ENCODE data around the gene LTBR.

Gene LTBR

GRCh38 chr12:6352193-6353173 lies 31.5 kb upstream of the LTBR start:
- Histone ChIP-seq H2BK12ac (ENCODE audit: low read length) (peak overlapping the region; percentile 77), H3K4ac (ENCODE audit: low read length) (no peak overlapping the region), H3K14ac (ENCODE audit: low read length) (no peak overlapping the region), H3K27me3 (ENCODE audit: control insufficient read depth in 3 of 3, insufficient read depth in 3 of 3, low read depth in 1 of 3, low read length in 3 of 3) (no peaks in the 10 kb centered on the region), H3K4me1 (ENCODE audit: control insufficient read depth in 2 of 2, insufficient read depth in 1 of 2, low read depth in 1 of 2, low read length in 2 of 2) (peaks cover 0 to 2% of the 10 kb centered on the region in 2 donors), H3K23ac (ENCODE audit: low read depth, low read length, poor library complexity) (no peak overlapping the region), H3K4me3 (ENCODE audit: low read length in 2 of 2) (no peak overlapping the region), H3K9ac (ENCODE audit: low read depth, low read length, poor library complexity) (no peak overlapping the region), H2BK120ac (ENCODE audit: low read depth, low read length) (no peak overlapping the region), H3K9me3 (replicated peaks in 1 of 2; ENCODE audit: control insufficient read depth in 2 of 2, insufficient read depth in 1 of 2, low read depth in 1 of 2, low read length in 2 of 2) (peaks cover 0 to 4% of the 10 kb centered on the region in 2 donors), H4K91ac (ENCODE audit: low read depth, low read length, poor library complexity) (no peak overlapping the region), H3K27ac (replicated peaks; ENCODE audit: low read length) (no peak overlapping the region), H2AFZ (ENCODE audit: low read length) (peak overlapping the region; percentile 53), H3K4me2 (ENCODE audit: insufficient read depth, low read length, poor library complexity, severe bottlenecking) (no peak overlapping the region), H2BK5ac (ENCODE audit: low read length) (no peak overlapping the region), H3K36me3 (replicated peaks in 1 of 2; ENCODE audit: control insufficient read depth in 2 of 2, insufficient read depth in 2 of 2, low read length in 2 of 2) (no peaks in the 10 kb centered on the region), H2BK15ac (ENCODE audit: low read length) (no peak overlapping the region), H4K8ac (ENCODE audit: low read depth, low read length) (no peak overlapping the region), H2AK5ac (ENCODE audit: low read depth, low read length) (no peak overlapping the region), H3K79me1 (ENCODE audit: low read depth, low read length) (no peaks in the 10 kb centered on the region), H3K18ac (ENCODE audit: low read length) (peak overlapping the region; percentile 36)
- no peak for DNase-seq (ENCODE audit: low spot score)
- WGBS, 2 donors (ENCODE audit: extremely low coverage in 2 of 2, insufficient read length in 2 of 2, insufficient replicate concordance in 1 of 2), result no CpG with 5 or more reads among the region's 9 CpGs

GRCh38 chr12:6354495-6355393 lies 29.2 kb upstream of the LTBR start:
- DNase-seq (ENCODE audit: low spot score), result no peak

GRCh38 chr12:6355491-6356373 lies 28.2 kb upstream of the LTBR start:
- H3K27ac ChIP-seq (replicated peaks; ENCODE audit: low read length), result no peak overlapping the region
- H4K8ac ChIP-seq (ENCODE audit: low read depth, low read length), result no peak overlapping the region
- H3K9me3 ChIP-seq (replicated peaks in 1 of 2; ENCODE audit: control insufficient read depth in 2 of 2, insufficient read depth in 1 of 2, low read depth in 1 of 2, low read length in 2 of 2), result peaks cover 0 to 3% of the 10 kb centered on the region in 2 donors
- H3K4me2 ChIP-seq (ENCODE audit: insufficient read depth, low read length, poor library complexity, severe bottlenecking), result no peak overlapping the region
- H2BK15ac ChIP-seq (ENCODE audit: low read length), result no peak overlapping the region
- H3K9ac ChIP-seq (ENCODE audit: low read depth, low read length, poor library complexity), result no peak overlapping the region
- no peak overlapping the region for H3K23ac ChIP-seq (ENCODE audit: low read depth, low read length, poor library complexity)
- H2BK12ac ChIP-seq (ENCODE audit: low read length), result no peak overlapping the region
- no peak overlapping the region for H3K4ac ChIP-seq (ENCODE audit: low read length)
- H3K14ac ChIP-seq (ENCODE audit: low read length), result no peak overlapping the region
- no peak overlapping the region for H2AK5ac ChIP-seq (ENCODE audit: low read depth, low read length)
- no peak overlapping the region for H2BK5ac ChIP-seq (ENCODE audit: low read length)
- no CpG with 5 or more reads among the region's 8 CpGs for WGBS, 2 donors (ENCODE audit: extremely low coverage in 2 of 2, insufficient read length in 2 of 2, insufficient replicate concordance in 1 of 2)
- no peaks in the 10 kb centered on the region for H3K79me1 ChIP-seq (ENCODE audit: low read depth, low read length)
- H2AFZ ChIP-seq (ENCODE audit: low read length), result no peak overlapping the region
- no peaks in the 10 kb centered on the region for H3K36me3 ChIP-seq (replicated peaks in 1 of 2; ENCODE audit: control insufficient read depth in 2 of 2, insufficient read depth in 2 of 2, low read length in 2 of 2)
- no peaks in the 10 kb centered on the region for H3K27me3 ChIP-seq (ENCODE audit: control insufficient read depth in 3 of 3, insufficient read depth in 3 of 3, low read depth in 1 of 3, low read length in 3 of 3)
- no peak overlapping the region for H3K4me3 ChIP-seq (ENCODE audit: low read length in 2 of 2)
- H2BK120ac ChIP-seq (ENCODE audit: low read depth, low read length), result no peak overlapping the region
- no peak overlapping the region for H3K18ac ChIP-seq (ENCODE audit: low read length)
- DNase-seq (ENCODE audit: low spot score), result no peak
- no peak overlapping the region for H4K91ac ChIP-seq (ENCODE audit: low read depth, low read length, poor library complexity)
- H3K4me1 ChIP-seq (ENCODE audit: control insufficient read depth in 2 of 2, insufficient read depth in 1 of 2, low read depth in 1 of 2, low read length in 2 of 2), result peaks cover 0 to 2% of the 10 kb centered on the region in 2 donors

More at GRCh38 chr12:6354495-6355393, 29.2 kb upstream of the LTBR start:
- H3K23ac ChIP-seq (ENCODE audit: low read depth, low read length, poor library complexity), result peak overlapping the region; percentile 39
- no peak overlapping the region for H2BK5ac ChIP-seq (ENCODE audit: low read length)
- peaks cover 0 to 2% of the 10 kb centered on the region in 2 donors for H3K4me1 ChIP-seq (ENCODE audit: control insufficient read depth in 2 of 2, insufficient read depth in 1 of 2, low read depth in 1 of 2, low read length in 2 of 2)
- H4K91ac ChIP-seq (ENCODE audit: low read depth, low read length, poor library complexity), result no peak overlapping the region
- no peaks in the 10 kb centered on the region for H3K36me3 ChIP-seq (replicated peaks in 1 of 2; ENCODE audit: control insufficient read depth in 2 of 2, insufficient read depth in 2 of 2, low read length in 2 of 2)
- H3K27ac ChIP-seq (replicated peaks; ENCODE audit: low read length), result no peak overlapping the region
- H3K4ac ChIP-seq (ENCODE audit: low read length), result no peak overlapping the region
- H3K14ac ChIP-seq (ENCODE audit: low read length), result no peak overlapping the region
- no peaks in the 10 kb centered on the region for H3K27me3 ChIP-seq (ENCODE audit: control insufficient read depth in 3 of 3, insufficient read depth in 3 of 3, low read depth in 1 of 3, low read length in 3 of 3)
- no peak overlapping the region for H3K9ac ChIP-seq (ENCODE audit: low read depth, low read length, poor library complexity)
- no peak overlapping the region for H2AK5ac ChIP-seq (ENCODE audit: low read depth, low read length)
- no peak overlapping the region for H3K4me2 ChIP-seq (ENCODE audit: insufficient read depth, low read length, poor library complexity, severe bottlenecking)
- peak overlapping the region in 1 of 2 donors; percentile 21 for H3K4me3 ChIP-seq (ENCODE audit: low read length in 2 of 2)
- H2BK15ac ChIP-seq (ENCODE audit: low read length), result no peak overlapping the region
- H3K9me3 ChIP-seq (replicated peaks in 1 of 2; ENCODE audit: control insufficient read depth in 2 of 2, insufficient read depth in 1 of 2, low read depth in 1 of 2, low read length in 2 of 2), result peaks cover 0 to 3% of the 10 kb centered on the region in 2 donors
- no CpG with 5 or more reads among the region's 10 CpGs for WGBS, 2 donors (ENCODE audit: extremely low coverage in 2 of 2, insufficient read length in 2 of 2, insufficient replicate concordance in 1 of 2)
- no peak overlapping the region for H2BK120ac ChIP-seq (ENCODE audit: low read depth, low read length)
- H2AFZ ChIP-seq (ENCODE audit: low read length), result no peak overlapping the region
- no peak overlapping the region for H4K8ac ChIP-seq (ENCODE audit: low read depth, low read length)
- peak overlapping the region; percentile 44 for H3K18ac ChIP-seq (ENCODE audit: low read length)
- H3K79me1 ChIP-seq (ENCODE audit: low read depth, low read length), result no peaks in the 10 kb centered on the region
- H2BK12ac ChIP-seq (ENCODE audit: low read length), result no peak overlapping the region
